KG1 (cell line): ENCODE results near the gene BLOC1S1.

ENCODE experiments used
- DNase-seq: peaks from one replicate; lab custom pipeline; 2025; lab: John Stamatoyannopoulos, UW

BLOC1S1 gene

GRCh38 chr12:55715833-55716581, at the start of gene BLOC1S1:
Gene BLOC1S1, plus strand, starts transcription at chr12:55716046. Its CDS starts 6 bp downstream, at chr12:55716052.
- DNase-seq = peak; percentile 35

- DNase-seq = no peak
These were observed 49.3 kb upstream of the BLOC1S1 start for GRCh38 chr12:55666508-55666907.

GRCh38 chr12:55670276-55670675, 45.6 kb upstream of the BLOC1S1 start:
- no peak for DNase-seq

- DNase-seq = no peak
These were observed 44.1 kb upstream of the BLOC1S1 start for GRCh38 chr12:55671746-55672145.

- DNase-seq = no peak
These were observed 42.2 kb upstream of the BLOC1S1 start for GRCh38 chr12:55673638-55674037.

GRCh38 chr12:55675666-55676065, 40.2 kb upstream of the BLOC1S1 start:
- DNase-seq = no peak

GRCh38 chr12:55676707-55677106, 39.1 kb upstream of the BLOC1S1 start:
- DNase-seq = no peak

- DNase-seq = no peak
These were observed 36.2 kb upstream of the BLOC1S1 start for GRCh38 chr12:55679691-55680090.

- no peak for DNase-seq
These were observed 34.4 kb upstream of the BLOC1S1 start for GRCh38 chr12:55681142-55682077.

- no peak for DNase-seq
These were observed 33.6 kb upstream of the BLOC1S1 start for GRCh38 chr12:55682087-55682796.

GRCh38 chr12:55683676-55684075, 32.2 kb upstream of the BLOC1S1 start:
- no peak for DNase-seq

- no peak for DNase-seq
These were observed 31.0 kb upstream of the BLOC1S1 start for GRCh38 chr12:55684761-55685370.

- DNase-seq = no peak
These were observed 30.2 kb upstream of the BLOC1S1 start for GRCh38 chr12:55685671-55686070.

- DNase-seq = no peak
These were observed 29.4 kb upstream of the BLOC1S1 start for GRCh38 chr12:55686366-55687010.

- no peak for DNase-seq
These were observed 28.1 kb upstream of the BLOC1S1 start for GRCh38 chr12:55687746-55688145.

GRCh38 chr12:55688716-55689655, 26.9 kb upstream of the BLOC1S1 start:
- DNase-seq = no peak

GRCh38 chr12:55692631-55693322, 23.1 kb upstream of the BLOC1S1 start:
- DNase-seq = no peak

- DNase-seq = no peak
These were observed 22.3 kb upstream of the BLOC1S1 start for GRCh38 chr12:55693323-55694187.

GRCh38 chr12:55694188-55694515, 21.7 kb upstream of the BLOC1S1 start:
- DNase-seq = no peak
